Chondrocyte (in vitro differentiated cells): ENCODE results near the gene IDH3B. TPM values are rescaled to one million over a fixed set of nuclear protein-coding genes. Genes with fewer than 3 reads are reported as not detected.
A peak's percentile ranks its signal among the peaks of the same experiment; 100 is the strongest.

Experiments used
- DNase-seq: peaks from one replicate; pipeline ENCODE4 v3.0.0; 2021; ENCODE audit warnings: mixed read lengths, low spot score
- H3K27ac Mint-ChIP-seq: one replicate; pipeline ENCODE4 v1.8.0; 2021; ENCODE audit warnings: mild to moderate bottlenecking, moderate library complexity, mixed read lengths; ENCODE audit not compliant: unreplicated experiment
- H3K27me3 Mint-ChIP-seq: 2 replicates; pipeline ENCODE4 v1.8.0; 2021; ENCODE audit warnings: low read depth, mixed read lengths
- H3K36me3 Mint-ChIP-seq: 2 replicates; pipeline ENCODE4 v1.8.0; 2021; ENCODE audit warnings: low read depth, mixed read lengths
- H3K4me1 Mint-ChIP-seq: 2 replicates; pipeline ENCODE4 v1.8.0; 2021; ENCODE audit warnings: low read depth, mild to moderate bottlenecking, mixed read lengths
- H3K4me3 Mint-ChIP-seq: one replicate; pipeline ENCODE4 v1.8.0; 2021; ENCODE audit warnings: mild to moderate bottlenecking, moderate library complexity, mixed read lengths; ENCODE audit not compliant: unreplicated experiment
- H3K9me3 Mint-ChIP-seq: 2 replicates; pipeline ENCODE4 v1.8.0; 2021; ENCODE audit warnings: low read depth, mixed read lengths
- CTCF ChIP-seq: fragments of 200-600 bp; sonication (generic); IDR thresholded peaks from 2 replicates; pipeline ENCODE4 v1.5.0; 2021; ENCODE audit warnings: antibody characterized with exemption, mild to moderate bottlenecking, moderate library complexity
- total RNA-seq: library from RNA; stranded (reverse); gene quantifications from 3 replicates; pipeline ENCODE4 v1.2.1, GENCODE V29; 2021

Gene IDH3B
- total RNA-seq, 1 donor from 2014 or later: 57.1 TPM

GRCh38 chr20:2652724-2653555 is 11.1 kb downstream of the IDH3B start:
- no peaks in the 10 kb centered on the region for H3K9me3 Mint-ChIP-seq
- no peaks in the 10 kb centered on the region for H3K27me3 Mint-ChIP-seq
- peak overlapping the region; percentile 92 for H3K4me3 Mint-ChIP-seq
- peaks cover 31% of the 10 kb centered on the region for H3K36me3 Mint-ChIP-seq
- DNase-seq: no peak
- H3K27ac Mint-ChIP-seq: peak overlapping the region; percentile 82
- no peak for TF ChIP-seq CTCF
- H3K4me1 Mint-ChIP-seq: peaks cover 26% of the 10 kb centered on the region

GRCh38 chr20:2651772-2652723 is 12.0 kb downstream of the IDH3B start, which contains the start of gene NOP56:
Gene NOP56, plus strand, starts transcription at chr20:2652632. Its CDS starts 29 bp downstream, at chr20:2652661.
- H3K9me3 Mint-ChIP-seq: no peaks in the 10 kb centered on the region
- no peak for TF ChIP-seq CTCF
- DNase-seq: no peak
- H3K36me3 Mint-ChIP-seq: peaks cover 24% of the 10 kb centered on the region
- H3K4me1 Mint-ChIP-seq: peaks cover 26% of the 10 kb centered on the region
- H3K27ac Mint-ChIP-seq: peak within 1 kb of the TSS; percentile 94
- peak within 1 kb of the TSS; percentile 92 for H3K4me3 Mint-ChIP-seq
- no peaks in the 10 kb centered on the region for H3K27me3 Mint-ChIP-seq

- Mint-ChIP-seq H3K9me3 (no peaks in the 10 kb centered on the region), H3K36me3 (no peaks in the 10 kb centered on the region), H3K27ac (no peak overlapping the region), H3K4me3 (no peak overlapping the region), H3K4me1 (no peaks in the 10 kb centered on the region), H3K27me3 (no peaks in the 10 kb centered on the region)
- DNase-seq: no peak
- TF ChIP-seq CTCF: no peak
These were observed 20.3 kb downstream of the IDH3B start for GRCh38 chr20:2643708-2644107.

- H3K27me3 Mint-ChIP-seq: peaks cover 6% of the 10 kb centered on the region
- no peak overlapping the region for H3K4me3 Mint-ChIP-seq
- no peaks in the 10 kb centered on the region for H3K9me3 Mint-ChIP-seq
- H3K27ac Mint-ChIP-seq: no peak overlapping the region
- H3K4me1 Mint-ChIP-seq: no peaks in the 10 kb centered on the region
- H3K36me3 Mint-ChIP-seq: no peaks in the 10 kb centered on the region
- TF ChIP-seq CTCF: no peak
- no peak for DNase-seq
These were observed 23.1 kb downstream of the IDH3B start for GRCh38 chr20:2640899-2641298.

GRCh38 chr20:2640260-2640659 is 23.8 kb downstream of the IDH3B start:
- no peak for TF ChIP-seq CTCF
- Mint-ChIP-seq H3K36me3 (no peaks in the 10 kb centered on the region), H3K27ac (no peak overlapping the region), H3K4me1 (no peaks in the 10 kb centered on the region), H3K27me3 (peaks cover 6% of the 10 kb centered on the region), H3K4me3 (no peak overlapping the region), H3K9me3 (no peaks in the 10 kb centered on the region)
- DNase-seq: no peak
